Measurements from ENCODE around the gene FYN.

The FYN gene

GRCh38 chr6:111689946-111690345 is 183.3 kb downstream of the FYN start:
- no peak for TF ChIP-seq POLR2AphosphoS5 (IDR thresholded peaks at IDR 0.05; ENCODE audit: low read depth, low read length)
- TF ChIP-seq SPI1 (IDR thresholded peaks at IDR 0.05; ENCODE audit: low read depth, low read length) = no peak
- no peak for TF ChIP-seq TAF1 (IDR thresholded peaks at IDR 0.05; ENCODE audit: low read depth, low read length)
- no peak for TF ChIP-seq POLR2A (IDR thresholded peaks at IDR 0.05; ENCODE audit: low read depth, low read length)
- TF ChIP-seq PAX5 (IDR thresholded peaks at IDR 0.05; ENCODE audit: insufficient read depth, low read length, severe bottlenecking) = no peak
- TF ChIP-seq POU2F2 (IDR thresholded peaks at IDR 0.05; ENCODE audit: low read depth, low read length) = no peak
- DNase-seq (ENCODE audit: insufficient read length, low spot score) (no peak), FAIRE-seq (no peak)

GRCh38 chr6:111689419-111689818 is 183.8 kb downstream of the FYN start:
- FAIRE-seq (no peak), DNase-seq (ENCODE audit: insufficient read length, low spot score) (no peak)
- no peak for TF ChIP-seq POU2F2 (IDR thresholded peaks at IDR 0.05; ENCODE audit: low read depth, low read length)
- no peak for TF ChIP-seq TAF1 (IDR thresholded peaks at IDR 0.05; ENCODE audit: low read depth, low read length)
- no peak for TF ChIP-seq SPI1 (IDR thresholded peaks at IDR 0.05; ENCODE audit: low read depth, low read length)
- TF ChIP-seq POLR2AphosphoS5 (IDR thresholded peaks at IDR 0.05; ENCODE audit: low read depth, low read length) = no peak
- no peak for TF ChIP-seq PAX5 (IDR thresholded peaks at IDR 0.05; ENCODE audit: insufficient read depth, low read length, severe bottlenecking)
- no peak for TF ChIP-seq POLR2A (IDR thresholded peaks at IDR 0.05; ENCODE audit: low read depth, low read length)

GRCh38 chr6:111688331-111688730 is 184.9 kb downstream of the FYN start:
- no peak for DNase-seq (ENCODE audit: insufficient read length, low spot score)
- FAIRE-seq = no peak
- TF ChIP-seq PAX5 (IDR thresholded peaks at IDR 0.05; ENCODE audit: insufficient read depth, low read length, severe bottlenecking) = no peak
- TF ChIP-seq SPI1 (IDR thresholded peaks at IDR 0.05; ENCODE audit: low read depth, low read length) = no peak
- TF ChIP-seq POLR2AphosphoS5 (IDR thresholded peaks at IDR 0.05; ENCODE audit: low read depth, low read length) = no peak
- no peak for TF ChIP-seq POU2F2 (IDR thresholded peaks at IDR 0.05; ENCODE audit: low read depth, low read length)
- no peak for TF ChIP-seq POLR2A (IDR thresholded peaks at IDR 0.05; ENCODE audit: low read depth, low read length)
- no peak for TF ChIP-seq TAF1 (IDR thresholded peaks at IDR 0.05; ENCODE audit: low read depth, low read length)

- FAIRE-seq = no peak
- TF ChIP-seq POLR2AphosphoS5 (IDR thresholded peaks at IDR 0.05; ENCODE audit: low read depth, low read length) (no peak), POLR2A (IDR thresholded peaks at IDR 0.05; ENCODE audit: low read depth, low read length) (no peak), POU2F2 (IDR thresholded peaks at IDR 0.05; ENCODE audit: low read depth, low read length) (no peak), PAX5 (IDR thresholded peaks at IDR 0.05; ENCODE audit: insufficient read depth, low read length, severe bottlenecking) (no peak), SPI1 (IDR thresholded peaks at IDR 0.05; ENCODE audit: low read depth, low read length) (no peak), TAF1 (IDR thresholded peaks at IDR 0.05; ENCODE audit: low read depth, low read length) (no peak)
- no peak for DNase-seq (ENCODE audit: insufficient read length, low spot score)
Measured at GRCh38 chr6:111687652-111688051, 185.6 kb downstream of the FYN start.

GRCh38 chr6:111686932-111687266 is 186.4 kb downstream of the FYN start:
- no peak for TF ChIP-seq SPI1 (IDR thresholded peaks at IDR 0.05; ENCODE audit: low read depth, low read length)
- TF ChIP-seq PAX5 (IDR thresholded peaks at IDR 0.05; ENCODE audit: insufficient read depth, low read length, severe bottlenecking) = no peak
- TF ChIP-seq POLR2AphosphoS5 (IDR thresholded peaks at IDR 0.05; ENCODE audit: low read depth, low read length) = no peak
- TF ChIP-seq POLR2A (IDR thresholded peaks at IDR 0.05; ENCODE audit: low read depth, low read length) = no peak
- TF ChIP-seq POU2F2 (IDR thresholded peaks at IDR 0.05; ENCODE audit: low read depth, low read length) = no peak
- no peak for TF ChIP-seq TAF1 (IDR thresholded peaks at IDR 0.05; ENCODE audit: low read depth, low read length)
- FAIRE-seq (no peak), DNase-seq (ENCODE audit: insufficient read length, low spot score) (no peak)

GRCh38 chr6:111686249-111686931 is 186.9 kb downstream of the FYN start:
- TF ChIP-seq POLR2AphosphoS5 (IDR thresholded peaks at IDR 0.05; ENCODE audit: low read depth, low read length) = no peak
- no peak for TF ChIP-seq POLR2A (IDR thresholded peaks at IDR 0.05; ENCODE audit: low read depth, low read length)
- TF ChIP-seq TAF1 (IDR thresholded peaks at IDR 0.05; ENCODE audit: low read depth, low read length) = no peak
- TF ChIP-seq PAX5 (IDR thresholded peaks at IDR 0.05; ENCODE audit: insufficient read depth, low read length, severe bottlenecking) = no peak
- DNase-seq (ENCODE audit: insufficient read length, low spot score) (no peak), FAIRE-seq (no peak)

GRCh38 chr6:111685526-111685925 is 187.7 kb downstream of the FYN start:
- DNase-seq (ENCODE audit: insufficient read length, low spot score) (no peak), FAIRE-seq (no peak)
- TF ChIP-seq TAF1 (IDR thresholded peaks at IDR 0.05; ENCODE audit: low read depth, low read length) (no peak), SPI1 (IDR thresholded peaks at IDR 0.05; ENCODE audit: low read depth, low read length) (no peak), POLR2AphosphoS5 (IDR thresholded peaks at IDR 0.05; ENCODE audit: low read depth, low read length) (no peak), POU2F2 (IDR thresholded peaks at IDR 0.05; ENCODE audit: low read depth, low read length) (no peak), POLR2A (IDR thresholded peaks at IDR 0.05; ENCODE audit: low read depth, low read length) (no peak), PAX5 (IDR thresholded peaks at IDR 0.05; ENCODE audit: insufficient read depth, low read length, severe bottlenecking) (no peak)

- no peak for FAIRE-seq
- TF ChIP-seq POU2F2 (IDR thresholded peaks at IDR 0.05; ENCODE audit: low read depth, low read length) (no peak), POLR2AphosphoS5 (IDR thresholded peaks at IDR 0.05; ENCODE audit: low read depth, low read length) (no peak), TAF1 (IDR thresholded peaks at IDR 0.05; ENCODE audit: low read depth, low read length) (no peak), PAX5 (IDR thresholded peaks at IDR 0.05; ENCODE audit: insufficient read depth, low read length, severe bottlenecking) (no peak), POLR2A (IDR thresholded peaks at IDR 0.05; ENCODE audit: low read depth, low read length) (no peak), SPI1 (IDR thresholded peaks at IDR 0.05; ENCODE audit: low read depth, low read length) (no peak)
- no peak for DNase-seq (ENCODE audit: insufficient read length, low spot score)
Measured at GRCh38 chr6:111685058-111685457, 188.2 kb downstream of the FYN start.

- FAIRE-seq = no peak
- TF ChIP-seq POU2F2 (IDR thresholded peaks at IDR 0.05; ENCODE audit: low read depth, low read length) (no peak), TAF1 (IDR thresholded peaks at IDR 0.05; ENCODE audit: low read depth, low read length) (no peak), PAX5 (IDR thresholded peaks at IDR 0.05; ENCODE audit: insufficient read depth, low read length, severe bottlenecking) (no peak), SPI1 (IDR thresholded peaks at IDR 0.05; ENCODE audit: low read depth, low read length) (no peak), POLR2AphosphoS5 (IDR thresholded peaks at IDR 0.05; ENCODE audit: low read depth, low read length) (no peak), POLR2A (IDR thresholded peaks at IDR 0.05; ENCODE audit: low read depth, low read length) (no peak)
- DNase-seq (ENCODE audit: insufficient read length, low spot score) = no peak
Measured at GRCh38 chr6:111683749-111684267, 189.4 kb downstream of the FYN start.

Data from GM12891 (cell line).